GM12865 (cell line): ENCODE results near the gene CSTF2T.

Experiments
- DNase-seq: peaks from one replicate; pipeline ENCODE4 v3.0.0; 2010; ENCODE audit warnings: low read depth
- H3K4me3 ChIP-seq: 2 replicates; pipeline ENCODE4 v1.5.1; 2011; ENCODE audit warnings: mild to moderate bottlenecking, low read depth, low read length, control low read depth
- CTCF ChIP-seq: IDR thresholded peaks from 2 replicates; pipeline ENCODE4 v1.5.1; 2011; ENCODE audit warnings: low read length, control low read depth, low read depth, inconsistent platforms; ENCODE audit not compliant: insufficient read depth; ENCODE audit errors: missing control alignments

The CSTF2T gene

GRCh38 chr10:51687296-51687695, 12.1 kb downstream of the CSTF2T start:
- TF ChIP-seq CTCF = no peak

GRCh38 chr10:51685768-51686167, 13.6 kb downstream of the CSTF2T start:
- TF ChIP-seq CTCF = no peak
- no peak for DNase-seq
- no peak overlapping the region for H3K4me3 ChIP-seq

More at GRCh38 chr10:51687296-51687695, 12.1 kb downstream of the CSTF2T start:
- H3K4me3 ChIP-seq = no peak overlapping the region
- no peak for DNase-seq

- TF ChIP-seq CTCF = no peak
- no peak for DNase-seq
- H3K4me3 ChIP-seq = no peak overlapping the region
These were observed 16.2 kb downstream of the CSTF2T start for GRCh38 chr10:51683031-51683691.

GRCh38 chr10:51679841-51680240, 19.6 kb downstream of the CSTF2T start:
- no peak for DNase-seq
- no peak overlapping the region for H3K4me3 ChIP-seq
- no peak for TF ChIP-seq CTCF

- H3K4me3 ChIP-seq = no peak overlapping the region
- TF ChIP-seq CTCF = no peak
- no peak for DNase-seq
These were observed 24.3 kb downstream of the CSTF2T start for GRCh38 chr10:51675088-51675487.

- TF ChIP-seq CTCF = no peak
- DNase-seq = no peak
- H3K4me3 ChIP-seq = no peak overlapping the region
These were observed 27.3 kb downstream of the CSTF2T start for GRCh38 chr10:51672039-51672535.

- no peak overlapping the region for H3K4me3 ChIP-seq
- no peak for DNase-seq
- no peak for TF ChIP-seq CTCF
These were observed 30.4 kb downstream of the CSTF2T start for GRCh38 chr10:51669041-51669440.
